Stimulated activated naive B cell treated with anti-CD40 and anti-IgM and Interleukin-4, amounts not matched to agents 10 μg/mL and 1 μg/mL and 100 μg/mL, for 72 hours (primary cell): ENCODE data around the gene COL2A1.

Source experiments
- ATAC-seq, 2 donors: fragments of 150-1000 bp; cut with Tn5 transposase; replicated peaks; 2 replicates each; pipeline ENCODE4 v1.10.0; 2021; ENCODE audit warnings: moderate library complexity in 1 of 2
- DNase-seq: peaks from one replicate; pipeline ENCODE4 v3.0.0; 2021
- H3K27ac Mint-ChIP-seq: one replicate; pipeline ENCODE4 v1.8.0; 2022; ENCODE audit warnings: mild to moderate bottlenecking, mixed read lengths
- H3K27me3 Mint-ChIP-seq, 2 donors: one replicate each; pipeline ENCODE4 v1.8.0; 2022; ENCODE audit warnings: mixed read lengths in 2 of 2
- H3K36me3 Mint-ChIP-seq, 2 donors: one replicate each; pipeline ENCODE4 v1.8.0; 2022; ENCODE audit warnings: mixed read lengths in 2 of 2, mild to moderate bottlenecking in 1 of 2
- H3K4me1 Mint-ChIP-seq, 2 donors: one replicate each; pipeline ENCODE4 v1.8.0; 2022; ENCODE audit warnings: mixed read lengths in 2 of 2, mild to moderate bottlenecking in 1 of 2
- H3K4me3 Mint-ChIP-seq, 2 donors: one replicate each; pipeline ENCODE4 v1.8.0; 2022; ENCODE audit warnings: mild to moderate bottlenecking in 2 of 2, mixed read lengths in 2 of 2, moderate library complexity in 1 of 2
- H3K9me3 Mint-ChIP-seq, 2 donors: one replicate each; pipeline ENCODE4 v1.8.0; 2022; ENCODE audit warnings: mixed read lengths in 2 of 2, mild to moderate bottlenecking in 1 of 2

The COL2A1 gene

GRCh38 chr12:47999816-48000215 lies 4.5 kb downstream of the COL2A1 start:
- Mint-ChIP-seq H3K4me1 (peaks cover 21 to 36% of the 10 kb centered on the region in 2 donors), H3K27me3 (peaks cover 69 to 82% of the 10 kb centered on the region in 2 donors), H3K9me3 (no peaks in the 10 kb centered on the region), H3K4me3 (no peak overlapping the region), H3K27ac (no peak overlapping the region), H3K36me3 (no peaks in the 10 kb centered on the region)
- DNase-seq: no peak
- ATAC-seq: no peak

- Mint-ChIP-seq H3K4me1 (peaks cover 9 to 16% of the 10 kb centered on the region in 2 donors), H3K27ac (no peak overlapping the region), H3K9me3 (no peaks in the 10 kb centered on the region), H3K27me3 (peaks cover 59 to 62% of the 10 kb centered on the region in 2 donors), H3K36me3 (no peaks in the 10 kb centered on the region), H3K4me3 (no peak overlapping the region)
- DNase-seq (no peak), ATAC-seq (no peak)
Observed at GRCh38 chr12:47997321-47997720, 7.0 kb downstream of the COL2A1 start.

- Mint-ChIP-seq H3K27me3 (peaks cover 47 to 49% of the 10 kb centered on the region in 2 donors), H3K9me3 (no peaks in the 10 kb centered on the region), H3K4me1 (peaks cover 5 to 7% of the 10 kb centered on the region in 2 donors), H3K36me3 (no peaks in the 10 kb centered on the region), H3K4me3 (no peak overlapping the region), H3K27ac (no peak overlapping the region)
- no peak for DNase-seq
- ATAC-seq: no peak
Observed at GRCh38 chr12:47995981-47996401, 8.3 kb downstream of the COL2A1 start.

GRCh38 chr12:47993491-47993890 lies 10.8 kb downstream of the COL2A1 start:
- DNase-seq: no peak
- ATAC-seq: no peak
- Mint-ChIP-seq H3K36me3 (no peaks in the 10 kb centered on the region), H3K27me3 (peaks cover 23 to 24% of the 10 kb centered on the region in 2 donors), H3K4me1 (peaks cover 25 to 29% of the 10 kb centered on the region in 2 donors), H3K27ac (no peak overlapping the region), H3K4me3 (no peak overlapping the region), H3K9me3 (no peaks in the 10 kb centered on the region)

GRCh38 chr12:47992776-47993175 lies 11.5 kb downstream of the COL2A1 start:
- ATAC-seq (no peak), DNase-seq (no peak)
- Mint-ChIP-seq H3K27ac (no peak overlapping the region), H3K27me3 (peaks cover 17 to 21% of the 10 kb centered on the region in 2 donors), H3K9me3 (no peaks in the 10 kb centered on the region), H3K4me1 (peaks cover 27 to 36% of the 10 kb centered on the region in 2 donors), H3K4me3 (no peak overlapping the region), H3K36me3 (no peaks in the 10 kb centered on the region)

GRCh38 chr12:47991106-47992061 lies 12.9 kb downstream of the COL2A1 start:
- peaks cover 15 to 26% of the 10 kb centered on the region in 2 donors for H3K27me3 Mint-ChIP-seq
- H3K9me3 Mint-ChIP-seq: no peaks in the 10 kb centered on the region
- ATAC-seq: no peak
- no peaks in the 10 kb centered on the region for H3K36me3 Mint-ChIP-seq
- H3K4me3 Mint-ChIP-seq: no peak overlapping the region
- H3K4me1 Mint-ChIP-seq: peaks cover 28 to 46% of the 10 kb centered on the region in 2 donors
- no peak overlapping the region for H3K27ac Mint-ChIP-seq
- no peak for DNase-seq

GRCh38 chr12:47990351-47991105 lies 13.7 kb downstream of the COL2A1 start:
- H3K27me3 Mint-ChIP-seq: peaks cover 13 to 22% of the 10 kb centered on the region in 2 donors
- peak overlapping the region; percentile 25 for H3K27ac Mint-ChIP-seq
- peak overlapping the region in 1 of 2 donors; percentile 39 for H3K4me3 Mint-ChIP-seq
- DNase-seq (peak; percentile 57), ATAC-seq (peak; percentile 97)
- peaks cover 28 to 46% of the 10 kb centered on the region in 2 donors for H3K4me1 Mint-ChIP-seq
- H3K9me3 Mint-ChIP-seq: no peaks in the 10 kb centered on the region
- H3K36me3 Mint-ChIP-seq: no peaks in the 10 kb centered on the region

- Mint-ChIP-seq H3K9me3 (no peaks in the 10 kb centered on the region), H3K36me3 (no peaks in the 10 kb centered on the region), H3K4me1 (peaks cover 28 to 46% of the 10 kb centered on the region in 2 donors), H3K4me3 (peak overlapping the region in 1 of 2 donors; percentile 29), H3K27me3 (peaks cover 7 to 20% of the 10 kb centered on the region in 2 donors), H3K27ac (no peak overlapping the region)
- peak in 1 of 2 donors; percentile 1 for ATAC-seq
- DNase-seq: no peak
Observed at GRCh38 chr12:47989666-47990065, 14.6 kb downstream of the COL2A1 start.

GRCh38 chr12:47989023-47989417 lies 15.3 kb downstream of the COL2A1 start:
- H3K9me3 Mint-ChIP-seq: no peaks in the 10 kb centered on the region
- H3K4me3 Mint-ChIP-seq: no peak overlapping the region

GRCh38 chr12:47988073-47989022 lies 15.9 kb downstream of the COL2A1 start:
- no peaks in the 10 kb centered on the region for H3K9me3 Mint-ChIP-seq
- peaks cover 10 to 21% of the 10 kb centered on the region in 2 donors for H3K27me3 Mint-ChIP-seq
- no peaks in the 10 kb centered on the region for H3K36me3 Mint-ChIP-seq
- no peak for DNase-seq
- no peak overlapping the region for H3K27ac Mint-ChIP-seq
- ATAC-seq: no peak
- H3K4me1 Mint-ChIP-seq: peaks cover 28 to 48% of the 10 kb centered on the region in 2 donors
- H3K4me3 Mint-ChIP-seq: no peak overlapping the region

More at GRCh38 chr12:47989023-47989417, 15.3 kb downstream of the COL2A1 start:
- Mint-ChIP-seq H3K27ac (no peak overlapping the region), H3K4me1 (peaks cover 28 to 46% of the 10 kb centered on the region in 2 donors), H3K27me3 (peaks cover 9 to 19% of the 10 kb centered on the region in 2 donors), H3K36me3 (no peaks in the 10 kb centered on the region)
- DNase-seq: no peak
- no peak for ATAC-seq

GRCh38 chr12:47987411-47988072 lies 16.7 kb downstream of the COL2A1 start:
- ATAC-seq (peak; percentile 15 to 16), DNase-seq (no peak)
- no peak overlapping the region for H3K27ac Mint-ChIP-seq
- no peaks in the 10 kb centered on the region for H3K36me3 Mint-ChIP-seq
- peaks cover 28 to 52% of the 10 kb centered on the region in 2 donors for H3K4me1 Mint-ChIP-seq
- H3K9me3 Mint-ChIP-seq: no peaks in the 10 kb centered on the region
- H3K4me3 Mint-ChIP-seq: no peak overlapping the region
- peaks cover 10 to 29% of the 10 kb centered on the region in 2 donors for H3K27me3 Mint-ChIP-seq

- ATAC-seq: no peak
- Mint-ChIP-seq H3K27me3 (peaks cover 10 to 36% of the 10 kb centered on the region in 2 donors), H3K9me3 (no peaks in the 10 kb centered on the region)
Observed at GRCh38 chr12:47986832-47987231, 17.4 kb downstream of the COL2A1 start.

GRCh38 chr12:47986291-47986660 lies 18.0 kb downstream of the COL2A1 start:
- no peak for DNase-seq
- ATAC-seq: no peak
- no peak overlapping the region for H3K4me3 Mint-ChIP-seq
- no peaks in the 10 kb centered on the region for H3K36me3 Mint-ChIP-seq
- peaks cover 26 to 51% of the 10 kb centered on the region in 2 donors for H3K4me1 Mint-ChIP-seq
- no peaks in the 10 kb centered on the region for H3K9me3 Mint-ChIP-seq
- H3K27ac Mint-ChIP-seq: no peak overlapping the region
- H3K27me3 Mint-ChIP-seq: peaks cover 10 to 37% of the 10 kb centered on the region in 2 donors

More at GRCh38 chr12:47986832-47987231, 17.4 kb downstream of the COL2A1 start:
- Mint-ChIP-seq H3K36me3 (no peaks in the 10 kb centered on the region), H3K4me3 (no peak overlapping the region), H3K27ac (no peak overlapping the region), H3K4me1 (peaks cover 28 to 52% of the 10 kb centered on the region in 2 donors)
- DNase-seq: no peak
